Astrocyte (in vitro differentiated cells and primary cell): ENCODE data around the gene ECI2. TPM values are rescaled to one million over a fixed set of nuclear protein-coding genes. Genes with fewer than 3 reads are reported as not detected.

Source experiments
- DNase-seq: peaks from one replicate; pipeline ENCODE4 v3.0.0-alpha.2; 2010; ENCODE audit warnings: low read depth
- FAIRE-seq: peaks from 2 replicates; lab custom pipeline; 2011; peaks lifted over from hg19 to GRCh38; lab: Jason Lieb, UNC
- H2AFZ ChIP-seq: 2 replicates; pipeline ENCODE4 v1.6.0; 2012; ENCODE audit warnings: low read depth, low read length, inconsistent platforms
- H3K27ac ChIP-seq: 2 replicates; pipeline ENCODE4 v1.5.1; 2011; ENCODE audit warnings: low read depth, low read length, inconsistent platforms
- H3K27me3 ChIP-seq: 2 replicates; pipeline ENCODE4 v1.6.0; 2011; ENCODE audit warnings: low read length, inconsistent platforms; ENCODE audit not compliant: insufficient read depth
- H3K36me3 ChIP-seq: 2 replicates; pipeline ENCODE4 v1.5.1; 2011; ENCODE audit warnings: low read length, inconsistent platforms; ENCODE audit not compliant: insufficient read depth
- H3K4me1 ChIP-seq: 2 replicates; pipeline ENCODE4 v1.5.1; 2011; ENCODE audit warnings: low read length, inconsistent platforms; ENCODE audit not compliant: insufficient read depth
- H3K4me2 ChIP-seq: 2 replicates; pipeline ENCODE4 v1.6.0; 2012; ENCODE audit warnings: low read length, inconsistent platforms
- H3K4me3 ChIP-seq: 2 replicates; pipeline ENCODE4 v1.5.1; 2011; ENCODE audit warnings: low read depth, mild to moderate bottlenecking, low read length, inconsistent platforms; ENCODE audit not compliant: insufficient read depth
- H3K79me2 ChIP-seq: 2 replicates; pipeline ENCODE4 v1.6.0; 2012; ENCODE audit warnings: mild to moderate bottlenecking, low read length, inconsistent platforms; ENCODE audit not compliant: insufficient read depth
- H3K9ac ChIP-seq: 2 replicates; pipeline ENCODE4 v1.6.0; 2012; ENCODE audit warnings: mild to moderate bottlenecking, low read length, inconsistent platforms
- H3K9me3 ChIP-seq: 2 replicates; pipeline ENCODE4 v1.5.1; 2012; ENCODE audit warnings: low read depth, mild to moderate bottlenecking, low read length, inconsistent platforms; ENCODE audit not compliant: insufficient read depth
- H4K20me1 ChIP-seq: 2 replicates; pipeline ENCODE4 v1.6.0; 2012; ENCODE audit warnings: low read length, inconsistent platforms; ENCODE audit not compliant: insufficient read depth
- H3K27ac Mint-ChIP-seq: one replicate; pipeline ENCODE4 v1.8.0; 2021; ENCODE audit warnings: mild to moderate bottlenecking, mixed read lengths; ENCODE audit not compliant: unreplicated experiment
- H3K27me3 Mint-ChIP-seq: one replicate; pipeline ENCODE4 v1.8.0; 2021; ENCODE audit warnings: low read depth, mixed read lengths; ENCODE audit not compliant: unreplicated experiment
- H3K36me3 Mint-ChIP-seq: one replicate; pipeline ENCODE4 v1.8.0; 2021; ENCODE audit warnings: low read depth, mixed read lengths; ENCODE audit not compliant: unreplicated experiment
- H3K4me1 Mint-ChIP-seq: one replicate; pipeline ENCODE4 v1.8.0; 2021; ENCODE audit warnings: low read depth, mixed read lengths; ENCODE audit not compliant: unreplicated experiment
- H3K4me3 Mint-ChIP-seq: one replicate; pipeline ENCODE4 v1.8.0; 2021; ENCODE audit warnings: mild to moderate bottlenecking, moderate library complexity, mixed read lengths; ENCODE audit not compliant: unreplicated experiment
- H3K9me3 Mint-ChIP-seq: one replicate; pipeline ENCODE4 v1.8.0; 2021; ENCODE audit warnings: mild to moderate bottlenecking, mixed read lengths; ENCODE audit not compliant: unreplicated experiment
- CTCF ChIP-seq: IDR thresholded peaks from 2 replicates; pipeline ENCODE4 v1.5.1; 2011; ENCODE audit warnings: low read depth, mild to moderate bottlenecking, inconsistent platforms, low read length, moderate library complexity; ENCODE audit not compliant: insufficient read depth
- EZH2 ChIP-seq: IDR thresholded peaks from 2 replicates; pipeline ENCODE4 v1.6.1; 2012; ENCODE audit warnings: mild to moderate bottlenecking, low read length, inconsistent platforms; ENCODE audit not compliant: insufficient read depth
- total RNA-seq: library from RNA; stranded (reverse); gene quantifications from 2 replicates; pipeline ENCODE4 v1.2.1, GENCODE V29; 2021

The ECI2 gene
- total RNA-seq, 1 donor from 2014 or later = 52.5 TPM

GRCh38 chr6:4124351-4124750 lies 11.0 kb downstream of the ECI2 start:
- no peak for FAIRE-seq
- Histone ChIP-seq H4K20me1 (no peaks in the 10 kb centered on the region), H3K4me1 (peaks cover 39% of the 10 kb centered on the region), H3K36me3 (peaks cover 30% of the 10 kb centered on the region), H3K9me3 (no peaks in the 10 kb centered on the region), H3K79me2 (no peaks in the 10 kb centered on the region), H3K4me3 (no peak overlapping the region), H3K9ac (no peak overlapping the region), H2AFZ (no peak overlapping the region), H3K4me2 (no peak overlapping the region), H3K27ac (no peak overlapping the region), H3K27me3 (no peaks in the 10 kb centered on the region)
- H3K27ac Mint-ChIP-seq = no peak overlapping the region
- peaks cover 13% of the 10 kb centered on the region for H3K36me3 Mint-ChIP-seq
- DNase-seq = no peak
- TF ChIP-seq CTCF (no peak), EZH2 (no peak)
- peaks cover 26% of the 10 kb centered on the region for H3K4me1 Mint-ChIP-seq
- no peaks in the 10 kb centered on the region for H3K27me3 Mint-ChIP-seq
- H3K4me3 Mint-ChIP-seq = no peak overlapping the region
- H3K9me3 Mint-ChIP-seq = no peaks in the 10 kb centered on the region

DNA sequence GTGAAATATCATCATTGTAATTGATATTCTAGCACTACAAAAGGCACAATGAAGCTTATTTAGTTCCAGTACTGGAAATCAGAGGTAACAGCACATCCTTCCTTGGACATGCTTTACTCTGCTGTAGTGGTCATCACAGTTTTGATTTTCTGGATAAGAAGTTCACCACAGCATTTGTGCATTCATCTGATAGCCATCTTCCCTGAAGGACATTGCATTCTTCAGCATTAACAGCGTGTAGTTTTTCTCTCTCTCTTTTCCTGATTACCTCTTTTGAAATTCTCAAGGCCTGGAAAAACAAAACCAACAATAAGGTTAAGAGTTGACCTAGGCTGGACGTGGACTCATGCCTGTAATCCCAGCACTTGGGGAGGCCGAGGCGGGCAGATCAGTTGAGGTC lies 19.6 kb downstream of the ECI2 start:
- Histone ChIP-seq H3K79me2 (no peaks in the 10 kb centered on the region), H3K4me2 (no peak overlapping the region), H3K9me3 (no peaks in the 10 kb centered on the region), H4K20me1 (no peaks in the 10 kb centered on the region), H3K27me3 (no peaks in the 10 kb centered on the region), H3K36me3 (peaks cover 35% of the 10 kb centered on the region), H3K4me1 (no peaks in the 10 kb centered on the region), H3K4me3 (no peak overlapping the region), H3K9ac (no peak overlapping the region), H3K27ac (no peak overlapping the region), H2AFZ (no peak overlapping the region)
- H3K27ac Mint-ChIP-seq = no peak overlapping the region
- no peaks in the 10 kb centered on the region for H3K27me3 Mint-ChIP-seq
- H3K4me3 Mint-ChIP-seq = no peak overlapping the region
- FAIRE-seq (no peak), DNase-seq (no peak)
- no peak for TF ChIP-seq CTCF
- TF ChIP-seq EZH2 = no peak
- peaks cover 18% of the 10 kb centered on the region for H3K36me3 Mint-ChIP-seq
- peaks cover 13% of the 10 kb centered on the region for H3K4me1 Mint-ChIP-seq
- H3K9me3 Mint-ChIP-seq = no peaks in the 10 kb centered on the region

- no peak overlapping the region for H3K9ac ChIP-seq
- DNase-seq (no peak), FAIRE-seq (no peak)
- peaks cover 13% of the 10 kb centered on the region for H3K4me1 Mint-ChIP-seq
- no peak overlapping the region for H3K4me3 Mint-ChIP-seq
- H3K36me3 Mint-ChIP-seq = peaks cover 10% of the 10 kb centered on the region
- H3K27ac Mint-ChIP-seq = peak overlapping the region; percentile 58
- H4K20me1 ChIP-seq = no peaks in the 10 kb centered on the region
- no peak overlapping the region for H3K4me2 ChIP-seq
- no peaks in the 10 kb centered on the region for H3K27me3 ChIP-seq
- no peak overlapping the region for H3K27ac ChIP-seq
- H3K4me1 ChIP-seq = no peaks in the 10 kb centered on the region
- H3K27me3 Mint-ChIP-seq = no peaks in the 10 kb centered on the region
- no peaks in the 10 kb centered on the region for H3K9me3 ChIP-seq
- no peak for TF ChIP-seq CTCF
- TF ChIP-seq EZH2 = no peak
- H3K79me2 ChIP-seq = no peaks in the 10 kb centered on the region
- H3K9me3 Mint-ChIP-seq = no peaks in the 10 kb centered on the region
- H2AFZ ChIP-seq = no peak overlapping the region
- no peak overlapping the region for H3K4me3 ChIP-seq
- H3K36me3 ChIP-seq = peaks cover 27% of the 10 kb centered on the region
Observed at GRCh38 chr6:4114123-4114522, 21.3 kb downstream of the ECI2 start.
